ENCODE data around the gene IFT25. TPM values are rescaled to one million over a fixed set of nuclear protein-coding genes. Genes with fewer than 3 reads are reported as not detected.

IFT25 gene
- total RNA-seq, 2 donors from 2014 or later = 34.8 to 56.7 TPM

GRCh38 chr1:53982763-53983104 is 37.2 kb upstream of the IFT25 start:
- TF ChIP-seq CTCF (conservative IDR thresholded peaks at IDR 0.05) = no peak
- peaks cover 23% of the 10 kb centered on the region for H3K4me1 Mint-ChIP-seq
- H3K36me3 Mint-ChIP-seq (ENCODE audit: low read depth) = no peaks in the 10 kb centered on the region
- Histone ChIP-seq H3K27ac (ENCODE audit: low read depth, low read length) (no peak overlapping the region), H3K9ac (ENCODE audit: extremely low read depth, low read length, poor library complexity, severe bottlenecking) (no peak overlapping the region), H3K36me3 (ENCODE audit: control insufficient read depth, insufficient read depth, low read length) (no peaks in the 10 kb centered on the region), H3K27me3 (ENCODE audit: control insufficient read depth, insufficient read depth, low read length, poor library complexity, severe bottlenecking) (no peaks in the 10 kb centered on the region), H3K4me1 (ENCODE audit: control insufficient read depth, insufficient read depth, low read length) (peaks cover 7% of the 10 kb centered on the region), H3K4me3 (ENCODE audit: low read length) (peak overlapping the region; percentile 71), H3K9me3 (ENCODE audit: control insufficient read depth, low read length) (no peaks in the 10 kb centered on the region)
- H3K27ac Mint-ChIP-seq = peak overlapping the region; percentile 13
- H3K4me3 Mint-ChIP-seq = peak overlapping the region; percentile 40
- WGBS, 2 experiments (ENCODE audit: insufficient coverage in 1 of 2, insufficient read length in 1 of 2) = 8 to 32% methylated on average over 3 to 4 of the region's 4 CpGs
- no peak for DNase-seq
- H3K27me3 Mint-ChIP-seq (ENCODE audit: insufficient read depth) = no peaks in the 10 kb centered on the region
- H3K9me3 Mint-ChIP-seq = no peaks in the 10 kb centered on the region

- Histone ChIP-seq H3K27ac (ENCODE audit: low read depth, low read length) (no peak overlapping the region), H3K4me3 (ENCODE audit: low read length) (peak overlapping the region; percentile 71), H3K36me3 (ENCODE audit: control insufficient read depth, insufficient read depth, low read length) (no peaks in the 10 kb centered on the region), H3K9me3 (ENCODE audit: control insufficient read depth, low read length) (no peaks in the 10 kb centered on the region), H3K4me1 (ENCODE audit: control insufficient read depth, insufficient read depth, low read length) (peaks cover 7% of the 10 kb centered on the region), H3K27me3 (ENCODE audit: control insufficient read depth, insufficient read depth, low read length, poor library complexity, severe bottlenecking) (no peaks in the 10 kb centered on the region), H3K9ac (ENCODE audit: extremely low read depth, low read length, poor library complexity, severe bottlenecking) (no peak overlapping the region)
- Mint-ChIP-seq H3K9me3 (no peaks in the 10 kb centered on the region), H3K4me3 (peak overlapping the region; percentile 40), H3K36me3 (ENCODE audit: low read depth) (no peaks in the 10 kb centered on the region), H3K27me3 (ENCODE audit: insufficient read depth) (no peaks in the 10 kb centered on the region), H3K4me1 (peaks cover 23% of the 10 kb centered on the region), H3K27ac (peak overlapping the region; percentile 13)
- no peak for TF ChIP-seq CTCF (conservative IDR thresholded peaks at IDR 0.05)
- DNase-seq = peak; percentile 90
- WGBS, 2 experiments (ENCODE audit: insufficient coverage in 1 of 2, insufficient read length in 1 of 2) = 40 to 52% methylated on average over 16 to 20 of the region's 20 CpGs
Measured at GRCh38 chr1:53982034-53982762, 36.7 kb upstream of the IFT25 start.

GRCh38 chr1:53981220-53981619 is 35.7 kb upstream of the IFT25 start:
- H3K27me3 ChIP-seq (ENCODE audit: control insufficient read depth, insufficient read depth, low read length, poor library complexity, severe bottlenecking) = no peaks in the 10 kb centered on the region
- DNase-seq = no peak
- Mint-ChIP-seq H3K4me1 (peaks cover 23% of the 10 kb centered on the region), H3K27ac (peak overlapping the region; percentile 22), H3K36me3 (ENCODE audit: low read depth) (no peaks in the 10 kb centered on the region), H3K9me3 (no peaks in the 10 kb centered on the region), H3K27me3 (ENCODE audit: insufficient read depth) (no peaks in the 10 kb centered on the region), H3K4me3 (no peak overlapping the region)
- H3K9ac ChIP-seq (ENCODE audit: extremely low read depth, low read length, poor library complexity, severe bottlenecking) = no peak overlapping the region
- H3K9me3 ChIP-seq (ENCODE audit: control insufficient read depth, low read length) = no peaks in the 10 kb centered on the region
- peaks cover 7% of the 10 kb centered on the region for H3K4me1 ChIP-seq (ENCODE audit: control insufficient read depth, insufficient read depth, low read length)
- 84 to 98% methylated on average over 6 of the region's 6 CpGs for WGBS, 2 experiments (ENCODE audit: insufficient coverage in 1 of 2, insufficient read length in 1 of 2)
- H3K4me3 ChIP-seq (ENCODE audit: low read length) = no peak overlapping the region
- no peak for TF ChIP-seq CTCF (conservative IDR thresholded peaks at IDR 0.05)
- no peaks in the 10 kb centered on the region for H3K36me3 ChIP-seq (ENCODE audit: control insufficient read depth, insufficient read depth, low read length)
- H3K27ac ChIP-seq (ENCODE audit: low read depth, low read length) = no peak overlapping the region

Data from endodermal cell (in vitro differentiated cells).